Measurements from ENCODE around the gene SLC25A21. TPM values are rescaled to one million over a fixed set of nuclear protein-coding genes. Genes with fewer than 3 reads are reported as not detected.
"Not testable (repeated sequence)": the region's sequence is repeated elsewhere in the genome, so short reads cannot be mapped to it uniquely, and the experiment has no call there.

Gene SLC25A21
- polyA plus RNA-seq, 4 donors = 0.22 to 1.4 (median 0.97) TPM

GRCh38 chr14:36896300-36896699, 276.1 kb downstream of the SLC25A21 start:
- not testable (repeated sequence) for DNase-seq

GRCh38 chr14:36884049-36884448, 288.4 kb downstream of the SLC25A21 start:
- Histone ChIP-seq H3K9me3 (ENCODE audit: control insufficient read depth in 2 of 2, insufficient read depth in 1 of 2, low read depth in 1 of 2, low read length in 1 of 2) (no peaks in the 10 kb centered on the region), H3K36me3 (ENCODE audit: control insufficient read depth in 3 of 3, insufficient read depth in 2 of 3, low read depth in 1 of 3, low read length in 3 of 3) (no peaks in the 10 kb centered on the region), H3K27ac (ENCODE audit: low read depth in 1 of 3, low read length in 2 of 3) (no peak overlapping the region), H3K4me1 (ENCODE audit: control insufficient read depth in 3 of 3, insufficient read depth in 2 of 3, low read depth in 1 of 3, low read length in 2 of 3) (no peaks in the 10 kb centered on the region), H3K4me3 (ENCODE audit: low read depth in 1 of 3, low read length in 3 of 3) (no peak overlapping the region), H3K27me3 (ENCODE audit: control insufficient read depth in 3 of 3, insufficient read depth in 3 of 3, low read length in 3 of 3) (no peaks in the 10 kb centered on the region)
- 85 to 93% (median 93%) methylated on average over 2 of the region's 2 CpGs for WGBS, 3 donors
- no peak for FAIRE-seq
- DNase-seq = no peak

More at GRCh38 chr14:36896300-36896699, 276.1 kb downstream of the SLC25A21 start:
- H3K27me3 ChIP-seq (ENCODE audit: control insufficient read depth in 3 of 3, insufficient read depth in 3 of 3, low read length in 3 of 3); FAIRE-seq; H3K4me1 ChIP-seq (ENCODE audit: control insufficient read depth in 3 of 3, insufficient read depth in 2 of 3, low read depth in 1 of 3, low read length in 2 of 3); H3K9me3 ChIP-seq (ENCODE audit: control insufficient read depth in 2 of 2, insufficient read depth in 1 of 2, low read depth in 1 of 2, low read length in 1 of 2); H3K36me3 ChIP-seq (ENCODE audit: control insufficient read depth in 3 of 3, insufficient read depth in 2 of 3, low read depth in 1 of 3, low read length in 3 of 3); H3K4me3 ChIP-seq (ENCODE audit: low read depth in 1 of 3, low read length in 3 of 3); H3K27ac ChIP-seq (ENCODE audit: low read depth in 1 of 3, low read length in 2 of 3): not testable (repeated sequence)
- 80 to 92% (median 88%) methylated on average over 2 of the region's 2 CpGs for WGBS, 3 donors

GRCh38 chr14:36880276-36880675, 292.1 kb downstream of the SLC25A21 start:
- no peak for DNase-seq
- Histone ChIP-seq H3K4me3 (ENCODE audit: low read depth in 1 of 3, low read length in 3 of 3) (no peak overlapping the region), H3K27ac (ENCODE audit: low read depth in 1 of 3, low read length in 2 of 3) (no peak overlapping the region), H3K27me3 (ENCODE audit: control insufficient read depth in 3 of 3, insufficient read depth in 3 of 3, low read length in 3 of 3) (no peaks in the 10 kb centered on the region), H3K9me3 (ENCODE audit: control insufficient read depth in 2 of 2, insufficient read depth in 1 of 2, low read depth in 1 of 2, low read length in 1 of 2) (no peaks in the 10 kb centered on the region), H3K36me3 (ENCODE audit: control insufficient read depth in 3 of 3, insufficient read depth in 2 of 3, low read depth in 1 of 3, low read length in 3 of 3) (no peaks in the 10 kb centered on the region), H3K4me1 (ENCODE audit: control insufficient read depth in 3 of 3, insufficient read depth in 2 of 3, low read depth in 1 of 3, low read length in 2 of 3) (no peaks in the 10 kb centered on the region)
- FAIRE-seq = no peak
- 45 to 58% (median 51%) methylated on average over 3 of the region's 3 CpGs for WGBS, 3 donors

- no peak for DNase-seq
- 48 to 79% (median 54%) methylated on average over 2 of the region's 2 CpGs for WGBS, 3 donors
- Histone ChIP-seq H3K4me1 (ENCODE audit: control insufficient read depth in 3 of 3, insufficient read depth in 2 of 3, low read depth in 1 of 3, low read length in 2 of 3) (no peaks in the 10 kb centered on the region), H3K36me3 (ENCODE audit: control insufficient read depth in 3 of 3, insufficient read depth in 2 of 3, low read depth in 1 of 3, low read length in 3 of 3) (no peaks in the 10 kb centered on the region), H3K4me3 (ENCODE audit: low read depth in 1 of 3, low read length in 3 of 3) (no peak overlapping the region), H3K27me3 (ENCODE audit: control insufficient read depth in 3 of 3, insufficient read depth in 3 of 3, low read length in 3 of 3) (no peaks in the 10 kb centered on the region), H3K27ac (ENCODE audit: low read depth in 1 of 3, low read length in 2 of 3) (no peak overlapping the region), H3K9me3 (ENCODE audit: control insufficient read depth in 2 of 2, insufficient read depth in 1 of 2, low read depth in 1 of 2, low read length in 1 of 2) (no peaks in the 10 kb centered on the region)
- no peak for FAIRE-seq
Observed at GRCh38 chr14:36879558-36879957, 292.8 kb downstream of the SLC25A21 start.

- DNase-seq (peak in 1 of 2 donors; percentile 5), FAIRE-seq (no peak)
- Histone ChIP-seq H3K4me1 (ENCODE audit: control insufficient read depth in 3 of 3, insufficient read depth in 2 of 3, low read depth in 1 of 3, low read length in 2 of 3) (no peaks in the 10 kb centered on the region), H3K9me3 (ENCODE audit: control insufficient read depth in 2 of 2, insufficient read depth in 1 of 2, low read depth in 1 of 2, low read length in 1 of 2) (no peaks in the 10 kb centered on the region), H3K36me3 (ENCODE audit: control insufficient read depth in 3 of 3, insufficient read depth in 2 of 3, low read depth in 1 of 3, low read length in 3 of 3) (no peaks in the 10 kb centered on the region), H3K27me3 (ENCODE audit: control insufficient read depth in 3 of 3, insufficient read depth in 3 of 3, low read length in 3 of 3) (peaks cover 0 to 1% (median 0%) of the 10 kb centered on the region in 3 donors), H3K27ac (ENCODE audit: low read depth in 1 of 3, low read length in 2 of 3) (no peak overlapping the region), H3K4me3 (ENCODE audit: low read depth in 1 of 3, low read length in 3 of 3) (no peak overlapping the region)
- 9 to 47% (median 27%) methylated on average over 6 of the region's 6 CpGs for WGBS, 3 donors
Observed at GRCh38 chr14:36874396-36875138, 297.8 kb downstream of the SLC25A21 start.

GRCh38 chr14:36870776-36871175, 301.6 kb downstream of the SLC25A21 start:
- 67 to 78% (median 69%) methylated on average over 5 of the region's 5 CpGs for whole genome bisulfite sequencing, 3 donors
- no peak overlapping the region for H3K4me3 ChIP-seq (ENCODE audit: low read depth in 1 of 3, low read length in 3 of 3)
- H3K27ac ChIP-seq (ENCODE audit: low read depth in 1 of 3, low read length in 2 of 3) = no peak overlapping the region
- peaks cover 0 to 1% (median 0%) of the 10 kb centered on the region in 3 donors for H3K27me3 ChIP-seq (ENCODE audit: control insufficient read depth in 3 of 3, insufficient read depth in 3 of 3, low read length in 3 of 3)
- H3K9me3 ChIP-seq (ENCODE audit: control insufficient read depth in 2 of 2, insufficient read depth in 1 of 2, low read depth in 1 of 2, low read length in 1 of 2) = peaks cover 0 to 4% of the 10 kb centered on the region in 2 donors
- FAIRE-seq (no peak), DNase-seq (no peak)
- H3K36me3 ChIP-seq (ENCODE audit: control insufficient read depth in 3 of 3, insufficient read depth in 2 of 3, low read depth in 1 of 3, low read length in 3 of 3) = no peaks in the 10 kb centered on the region
- H3K4me1 ChIP-seq (ENCODE audit: control insufficient read depth in 3 of 3, insufficient read depth in 2 of 3, low read depth in 1 of 3, low read length in 2 of 3) = no peaks in the 10 kb centered on the region

- H3K9me3 ChIP-seq (ENCODE audit: control insufficient read depth in 2 of 2, insufficient read depth in 1 of 2, low read depth in 1 of 2, low read length in 1 of 2) = peaks cover 0 to 4% of the 10 kb centered on the region in 2 donors
- H3K36me3 ChIP-seq (ENCODE audit: control insufficient read depth in 3 of 3, insufficient read depth in 2 of 3, low read depth in 1 of 3, low read length in 3 of 3) = no peaks in the 10 kb centered on the region
- no peak overlapping the region for H3K27ac ChIP-seq (ENCODE audit: low read depth in 1 of 3, low read length in 2 of 3)
- no peak overlapping the region for H3K4me3 ChIP-seq (ENCODE audit: low read depth in 1 of 3, low read length in 3 of 3)
- peaks cover 0 to 1% (median 0%) of the 10 kb centered on the region in 3 donors for H3K27me3 ChIP-seq (ENCODE audit: control insufficient read depth in 3 of 3, insufficient read depth in 3 of 3, low read length in 3 of 3)
- no peak for FAIRE-seq
- WGBS, 3 donors = 82 to 91% (median 83%) methylated on average over 1 of the region's 1 CpG
- no peaks in the 10 kb centered on the region for H3K4me1 ChIP-seq (ENCODE audit: control insufficient read depth in 3 of 3, insufficient read depth in 2 of 3, low read depth in 1 of 3, low read length in 2 of 3)
- no peak for DNase-seq
Observed at GRCh38 chr14:36869125-36869524, 303.3 kb downstream of the SLC25A21 start.

- H3K27ac ChIP-seq (ENCODE audit: low read depth in 1 of 3, low read length in 2 of 3) = no peak overlapping the region
- DNase-seq = no peak
- H3K36me3 ChIP-seq (ENCODE audit: control insufficient read depth in 3 of 3, insufficient read depth in 2 of 3, low read depth in 1 of 3, low read length in 3 of 3) = no peaks in the 10 kb centered on the region
- no peaks in the 10 kb centered on the region for H3K4me1 ChIP-seq (ENCODE audit: control insufficient read depth in 3 of 3, insufficient read depth in 2 of 3, low read depth in 1 of 3, low read length in 2 of 3)
- no peak overlapping the region for H3K4me3 ChIP-seq (ENCODE audit: low read depth in 1 of 3, low read length in 3 of 3)
- peaks cover 0 to 4% of the 10 kb centered on the region in 2 donors for H3K9me3 ChIP-seq (ENCODE audit: control insufficient read depth in 2 of 2, insufficient read depth in 1 of 2, low read depth in 1 of 2, low read length in 1 of 2)
- whole genome bisulfite sequencing, 3 donors = 79 to 89% (median 81%) methylated on average over 4 of the region's 4 CpGs
- peaks cover 0 to 1% (median 0%) of the 10 kb centered on the region in 3 donors for H3K27me3 ChIP-seq (ENCODE audit: control insufficient read depth in 3 of 3, insufficient read depth in 3 of 3, low read length in 3 of 3)
- FAIRE-seq = no peak
Observed at GRCh38 chr14:36866867-36867266, 305.5 kb downstream of the SLC25A21 start.

- no peaks in the 10 kb centered on the region for H3K36me3 ChIP-seq (ENCODE audit: control insufficient read depth in 3 of 3, insufficient read depth in 2 of 3, low read depth in 1 of 3, low read length in 3 of 3)
- H3K4me1 ChIP-seq (ENCODE audit: control insufficient read depth in 3 of 3, insufficient read depth in 2 of 3, low read depth in 1 of 3, low read length in 2 of 3) = no peaks in the 10 kb centered on the region
- H3K27me3 ChIP-seq (ENCODE audit: control insufficient read depth in 3 of 3, insufficient read depth in 3 of 3, low read length in 3 of 3) = no peaks in the 10 kb centered on the region
- DNase-seq = no peak
- no peak for FAIRE-seq
- no peak overlapping the region for H3K4me3 ChIP-seq (ENCODE audit: low read depth in 1 of 3, low read length in 3 of 3)
- H3K9me3 ChIP-seq (ENCODE audit: control insufficient read depth in 2 of 2, insufficient read depth in 1 of 2, low read depth in 1 of 2, low read length in 1 of 2) = no peaks in the 10 kb centered on the region
- 72 to 84% (median 79%) methylated on average over 3 of the region's 3 CpGs for WGBS, 3 donors
- no peak overlapping the region for H3K27ac ChIP-seq (ENCODE audit: low read depth in 1 of 3, low read length in 2 of 3)
Observed at GRCh38 chr14:36863271-36863670, 309.1 kb downstream of the SLC25A21 start.

Measured in small intestine (tissue), 7 donors.